IMR-90 (cell line): Measurements from ENCODE around the gene TRIAP1. TPM values are rescaled to one million over a fixed set of nuclear protein-coding genes. Genes with fewer than 3 reads are reported as not detected.

Source experiments
- ATAC-seq: fragments of 200-7000 bp; cut with Tn5 transposase; 2 replicates; pipeline ENCODE4 v1.9.1; 2020; ENCODE audit warnings: low read depth, mild to moderate bottlenecking, moderate library complexity
- BruUV-seq: library from RNA; stranded (reverse); fragments of 400-500 nt; replicated peaks from 2 replicates; lab custom pipeline; 2021; lab: Mats Ljungman, UMichigan
- CTCF ChIA-PET: fragments of 300-600 bp; formaldehyde crosslinking; extraction: SDS; loops from one replicate; lab custom pipeline; 2021; ENCODE audit warnings: antibody characterized with exemption; lab: Yijun Ruan, JAX
- POLR2A ChIA-PET: fragments of 300-600 bp; sonication (Branson Sonifier 250); formaldehyde crosslinking; loops from one replicate; lab custom pipeline; 2022; ENCODE audit warnings: antibody characterized with exemption; ENCODE audit not compliant: unreplicated experiment; lab: Charles Lee
- DNase-seq: peaks from one replicate; pipeline ENCODE4 v3.0.0; 2013
- H2AFZ ChIP-seq: replicated peaks from 2 replicates; pipeline ENCODE3; 2013; ENCODE audit warnings: low read length, mild to moderate bottlenecking; ENCODE audit not compliant: poor library complexity
- H2AK5ac ChIP-seq: 2 replicates; pipeline ENCODE4 v1.6.1; 2013; ENCODE audit warnings: low read depth, low read length, inconsistent platforms
- H2AK9ac ChIP-seq: replicated peaks from 2 replicates; pipeline ENCODE3; 2013; ENCODE audit warnings: mild to moderate bottlenecking, low read depth, low read length, moderate library complexity; ENCODE audit not compliant: poor library complexity
- H2BK120ac ChIP-seq: 2 replicates; pipeline ENCODE4 v1.6.1; 2013; ENCODE audit warnings: low read depth, low read length, inconsistent platforms
- H2BK15ac ChIP-seq: 3 replicates; pipeline ENCODE4 v1.6.1; 2013; ENCODE audit warnings: low read depth, low read length, inconsistent platforms
- H2BK20ac ChIP-seq: 2 replicates; pipeline ENCODE4 v1.6.1; 2013; ENCODE audit warnings: low read depth, mild to moderate bottlenecking, inconsistent platforms, low read length, moderate library complexity
- H2BK5ac ChIP-seq: 2 replicates; pipeline ENCODE4 v1.6.1; 2013; ENCODE audit warnings: mild to moderate bottlenecking, low read depth, low read length, inconsistent platforms; ENCODE audit not compliant: poor library complexity, severe bottlenecking
- H3K14ac ChIP-seq: replicated peaks from 2 replicates; pipeline ENCODE4 v1.6.1; 2013; ENCODE audit warnings: low read depth, low read length, inconsistent platforms
- H3K18ac ChIP-seq: 2 replicates; pipeline ENCODE4 v1.6.1; 2013; ENCODE audit warnings: low read depth, low read length, control low read depth
- H3K23ac ChIP-seq: 2 replicates; pipeline ENCODE4 v1.6.1; 2013; ENCODE audit warnings: low read depth, low read length, inconsistent platforms
- H3K27ac ChIP-seq: 2 replicates; pipeline ENCODE4 v1.5.1; 2013; ENCODE audit warnings: mild to moderate bottlenecking, control low read depth, low read length; ENCODE audit not compliant: insufficient read depth
- H3K27me3 ChIP-seq: 2 replicates; pipeline ENCODE4 v1.6.1; 2013; ENCODE audit warnings: low read length; ENCODE audit not compliant: control insufficient read depth, insufficient read depth
- H3K36me3 ChIP-seq: 2 replicates; pipeline ENCODE4 v1.6.1; 2013; ENCODE audit warnings: low read length, mixed read lengths; ENCODE audit not compliant: control insufficient read depth, insufficient read depth
- H3K4ac ChIP-seq: 2 replicates; pipeline ENCODE4 v1.6.1; 2013; ENCODE audit warnings: low read depth, low read length, inconsistent platforms
- H3K4me1 ChIP-seq: 2 replicates; pipeline ENCODE4 v1.6.1; 2013; ENCODE audit warnings: low read length, mixed read lengths; ENCODE audit not compliant: control insufficient read depth, insufficient read depth
- H3K4me2 ChIP-seq: 2 replicates; pipeline ENCODE4 v1.6.1; 2013; ENCODE audit warnings: low read depth, mild to moderate bottlenecking, control low read depth, low read length, moderate library complexity
- H3K4me3 ChIP-seq: 2 replicates; pipeline ENCODE4 v1.5.1; 2013; ENCODE audit warnings: low read depth, mild to moderate bottlenecking, control low read depth, low read length, moderate library complexity; ENCODE audit not compliant: insufficient read depth
- H3K56ac ChIP-seq: 2 replicates; pipeline ENCODE4 v1.6.1; 2013; ENCODE audit warnings: low read length, inconsistent platforms; ENCODE audit not compliant: insufficient read depth; ENCODE audit errors: extremely low read depth
- H3K79me1 ChIP-seq, 2 experiments: 2 replicates each; pipeline ENCODE4 v1.6.1; 2013; ENCODE audit warnings: low read length in 2 of 2, inconsistent platforms in 1 of 2, low read depth in 1 of 2
- H3K9ac ChIP-seq: 2 replicates; pipeline ENCODE4 v1.6.1; 2013; ENCODE audit warnings: low read depth, low read length, control low read depth
- H3K9me1 ChIP-seq: 2 replicates; pipeline ENCODE4 v1.6.1; 2013; ENCODE audit warnings: low read length, inconsistent platforms; ENCODE audit not compliant: insufficient read depth
- H3K9me3 ChIP-seq: 2 replicates; pipeline ENCODE4 v1.6.1; 2013; ENCODE audit warnings: low read length; ENCODE audit not compliant: control insufficient read depth, insufficient read depth
- H4K20me1 ChIP-seq: 2 replicates; pipeline ENCODE4 v1.6.1; 2013; ENCODE audit warnings: low read length, inconsistent platforms; ENCODE audit not compliant: insufficient read depth
- H4K5ac ChIP-seq: 2 replicates; pipeline ENCODE4 v1.6.1; 2013; ENCODE audit warnings: mild to moderate bottlenecking, low read depth, low read length, control low read depth
- H4K8ac ChIP-seq, 2 experiments: 2 replicates each; pipeline ENCODE4 v1.6.1; 2013; ENCODE audit warnings: low read depth in 2 of 2, low read length in 2 of 2, control low read depth in 1 of 2, inconsistent platforms in 1 of 2
- H4K91ac ChIP-seq: 2 replicates; pipeline ENCODE4 v1.6.1; 2013; ENCODE audit warnings: low read depth, low read length, inconsistent platforms; ENCODE audit not compliant: insufficient read depth
- CHD1 ChIP-seq: IDR thresholded peaks from 2 replicates; pipeline ENCODE4 v1.6.1; 2012; ENCODE audit warnings: low read depth, low read length, improper control_type of control experiment
- FOS ChIP-seq: fragments of 150-350 bp; IDR thresholded peaks from 2 replicates; pipeline ENCODE4 v1.6.1; 2016; ENCODE audit warnings: low read depth, low read length
- MAFK ChIP-seq: IDR thresholded peaks from 2 replicates; pipeline ENCODE4 v1.6.1; 2012; ENCODE audit warnings: low read depth, low read length, improper control_type of control experiment
- MXI1 ChIP-seq: IDR thresholded peaks from 2 replicates; pipeline ENCODE4 v1.6.1; 2012; ENCODE audit warnings: low read depth, mild to moderate bottlenecking, low read length, moderate library complexity, borderline replicate concordance
- POLR2A ChIP-seq: IDR thresholded peaks from 2 replicates; pipeline ENCODE4 v1.6.1; 2012; ENCODE audit warnings: mild to moderate bottlenecking, low read depth, low read length
- RCOR1 ChIP-seq: IDR thresholded peaks from 2 replicates; pipeline ENCODE4 v1.6.1; 2012; ENCODE audit warnings: mild to moderate bottlenecking, low read length, improper control_type of control experiment; ENCODE audit not compliant: insufficient replicate concordance
- SMC3 ChIP-seq: fragments of 150-350 bp; IDR thresholded peaks from 2 replicates; pipeline ENCODE4 v1.6.1; 2016; ENCODE audit warnings: low read depth, mild to moderate bottlenecking, antibody characterized with exemption, low read length, moderate library complexity
- WGBS, 2 experiments: methylation state at CpG; one replicate each; pipeline versions ENCODE4 v1.1.5 to v1.1.7; 2013; ENCODE audit warnings: missing lambda C conversion rate in 2 of 2; ENCODE audit not compliant: insufficient read length in 1 of 2; ENCODE audit errors: extremely low coverage in 2 of 2; 5-methylcytosine and 5-hydroxymethylcytosine counted together
- dilution Hi-C: fragments of 300-500 bp; cut with HindIII; formaldehyde crosslinking; loops from one replicate; pipeline ENCODE4 v1.14.3; 2018; ENCODE audit warnings: low sequenced_read_pairs; ENCODE audit not compliant: unreplicated experiment
- in situ Hi-C: fragments of 300-500 bp; cut with MboI; formaldehyde crosslinking; loops from 3 replicates; pipeline ENCODE4 v1.14.3; 2019; ENCODE audit warnings: low sequenced_read_pairs, inconsistent platforms, mixed read lengths
- intact Hi-C: fragments of 100-400 bp; cut with micrococcal nuclease; formaldehyde crosslinking; loops from 2 replicates; pipeline ENCODE4 v1.10.0; 2022
- polyA plus RNA-seq, 3 experiments: library from polyadenylated mRNA; depleted of rRNA; stranded (reverse); fragments of >200 nt; gene quantifications; 2 replicates each; pipeline ENCODE4 v1.2.3, GENCODE V29; 2012; ENCODE audit warnings: low replicate concordance in 1 of 3
- total RNA-seq: library from RNA; depleted of rRNA; stranded (reverse); fragments of >200 nt; gene quantifications from 2 replicates; pipeline ENCODE4 v1.2.3, GENCODE V29; 2012

The TRIAP1 gene
- total and polyA plus RNA-seq, 2 of the 4 experiments (the other 2 are of a cell fraction) = 19.2 to 32.3 TPM

- no peak overlapping the region for H4K5ac ChIP-seq
- no peak overlapping the region for H2BK15ac ChIP-seq
- intact Hi-C loops (no loop called here), in situ Hi-C loops (no loop called here), dilution Hi-C loops (no loop called here)
- H2BK5ac ChIP-seq = no peak overlapping the region
- H3K9me1 ChIP-seq = no peaks in the 10 kb centered on the region
- H2AK5ac ChIP-seq = no peak overlapping the region
- H4K91ac ChIP-seq = no peak overlapping the region
- DNase-seq (no peak), ATAC-seq (no peak)
- H3K4ac ChIP-seq = no peak overlapping the region
- H3K4me1 ChIP-seq = no peaks in the 10 kb centered on the region
- H3K23ac ChIP-seq = no peak overlapping the region
- H2AK9ac ChIP-seq = no peak overlapping the region
- peaks cover 8 to 49% of the 10 kb centered on the region in 2 experiments for H3K79me1 ChIP-seq
- H3K36me3 ChIP-seq = peaks cover 35% of the 10 kb centered on the region
- no peak overlapping the region for H2AFZ ChIP-seq
- H3K4me3 ChIP-seq = no peak overlapping the region
- no peak overlapping the region for H3K9ac ChIP-seq
- peaks cover 14% of the 10 kb centered on the region; the same call in 1 of the 2 replicates for H4K20me1 ChIP-seq
- H3K18ac ChIP-seq = no peak overlapping the region
- TF ChIP-seq RCOR1 (no peak), POLR2A (no peak), FOS (no peak), MAFK (no peak), MXI1 (no peak), SMC3 (no peak), CHD1 (no peak)
- no peaks in the 10 kb centered on the region for H3K27me3 ChIP-seq
- H3K56ac ChIP-seq = no peak overlapping the region
- no peak overlapping the region for H3K27ac ChIP-seq
- BruUV-seq = no TSS peak
- WGBS, 2 experiments = 100% methylated on average over 1 of the region's 3 CpGs; no CpG with 5 or more reads in 1 of the 2 experiments
- H3K14ac ChIP-seq = no peak overlapping the region
- ChIA-PET CTCF (interaction anchor here (0.6 to 1.4 kb wide), 4 partner anchors 13 to 120 kb away, joined by 3 to 4 read pairs (median 4); no protein-coding TSS in a partner anchor), POLR2A (interaction anchor here (0.6 kb wide), 1 partner anchor 130 kb away, joined by 4 read pairs; no protein-coding TSS in a partner anchor)
- no peaks in the 10 kb centered on the region for H3K9me3 ChIP-seq
- H4K8ac ChIP-seq = no peak overlapping the region
- no peak overlapping the region for H2BK120ac ChIP-seq
- no peak overlapping the region for H3K4me2 ChIP-seq
- H2BK20ac ChIP-seq = no peak overlapping the region
Observed at GRCh38 chr12:120453060-120453750, 7.0 kb upstream of the TRIAP1 start.
